ENCODE data around the gene ALG11. TPM values are rescaled to one million over a fixed set of nuclear protein-coding genes. Genes with fewer than 3 reads are reported as not detected.

The ALG11 gene
- total and polyA plus RNA-seq, 8 donors = 2.5 to 22.1 (median 14.7) TPM

- Histone ChIP-seq H3K4me1 (no peaks in the 10 kb centered on the region), H3K9me3 (no peaks in the 10 kb centered on the region), H3K27me3 (no peaks in the 10 kb centered on the region), H3K4me3 (no peak overlapping the region), H3K27ac (no peak overlapping the region), H3K36me3 (no peaks in the 10 kb centered on the region)
- ATAC-seq (no peak), DNase-seq (no peak), FAIRE-seq (no peak)
- intact Hi-C loops (cut with DNase I) = loop anchor here in 2 of 3 donors (10.0 kb wide), 1 partner anchor 119 kb away; the partner anchor contains the start of gene NEK5 (in 2 of the 2)
- WGBS, 2 donors = 89 to 92% methylated on average over 13 of the region's 13 CpGs
- TF ChIP-seq CTCF (IDR thresholded peaks at IDR 0.05) = no peak
These were observed 6.2 kb upstream of the ALG11 start for GRCh38 chr13:52005841-52006522.

- Histone ChIP-seq H3K36me3 (no peaks in the 10 kb centered on the region), H3K27me3 (no peaks in the 10 kb centered on the region), H3K4me1 (no peaks in the 10 kb centered on the region), H3K27ac (no peak overlapping the region), H3K4me3 (no peak overlapping the region), H3K9me3 (no peaks in the 10 kb centered on the region)
- ATAC-seq (no peak), FAIRE-seq (no peak), DNase-seq (no peak)
- WGBS, 2 donors = 81% methylated on average over 8 of the region's 8 CpGs
- intact Hi-C loops (cut with DNase I) = loop anchor here in 2 of 3 donors (10.0 kb wide), 1 partner anchor 118 kb away; the partner anchor contains the start of gene NEK5 (in 2 of the 2)
- no peak for TF ChIP-seq CTCF (IDR thresholded peaks at IDR 0.05)
These were observed 5.5 kb upstream of the ALG11 start for GRCh38 chr13:52006523-52007245.

DNA sequence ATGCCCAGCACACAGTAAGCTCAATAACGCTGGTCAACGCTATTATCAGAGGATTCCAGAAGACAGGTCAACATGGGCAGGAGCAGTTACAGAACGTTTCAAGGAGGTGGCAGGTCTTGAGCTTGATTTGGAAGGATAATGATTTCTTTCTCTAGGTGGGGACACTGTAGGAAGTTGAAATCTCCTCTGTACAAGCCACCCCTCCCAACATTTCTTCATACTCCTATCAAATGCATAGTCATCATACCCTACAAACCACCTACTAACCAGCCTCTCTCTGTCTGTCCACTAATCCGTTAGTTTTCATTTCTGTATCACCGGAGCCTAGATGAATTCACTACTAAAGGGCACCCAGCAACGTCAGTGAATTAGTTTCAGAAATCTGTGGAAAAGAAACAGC lies 2.3 kb upstream of the ALG11 start:
- no peak for ATAC-seq
- Histone ChIP-seq H3K9me3 (no peaks in the 10 kb centered on the region), H3K4me1 (peaks cover 7 to 8% (median 8%) of the 10 kb centered on the region in 3 donors), H3K36me3 (no peaks in the 10 kb centered on the region), H3K27ac (no peak overlapping the region), H3K27me3 (no peaks in the 10 kb centered on the region), H3K4me3 (no peak overlapping the region)
- FAIRE-seq = no peak
- no peak for DNase-seq
- WGBS, 2 donors = 52 to 58% methylated on average over 6 of the region's 6 CpGs
- intact Hi-C loops (cut with DNase I) = loop anchor here in 2 of 3 donors (10.0 kb wide), 1 partner anchor 115 kb away; the partner anchor contains the start of gene NEK5 (in 2 of the 2)
- no peak for TF ChIP-seq CTCF (IDR thresholded peaks at IDR 0.05)

DNA sequence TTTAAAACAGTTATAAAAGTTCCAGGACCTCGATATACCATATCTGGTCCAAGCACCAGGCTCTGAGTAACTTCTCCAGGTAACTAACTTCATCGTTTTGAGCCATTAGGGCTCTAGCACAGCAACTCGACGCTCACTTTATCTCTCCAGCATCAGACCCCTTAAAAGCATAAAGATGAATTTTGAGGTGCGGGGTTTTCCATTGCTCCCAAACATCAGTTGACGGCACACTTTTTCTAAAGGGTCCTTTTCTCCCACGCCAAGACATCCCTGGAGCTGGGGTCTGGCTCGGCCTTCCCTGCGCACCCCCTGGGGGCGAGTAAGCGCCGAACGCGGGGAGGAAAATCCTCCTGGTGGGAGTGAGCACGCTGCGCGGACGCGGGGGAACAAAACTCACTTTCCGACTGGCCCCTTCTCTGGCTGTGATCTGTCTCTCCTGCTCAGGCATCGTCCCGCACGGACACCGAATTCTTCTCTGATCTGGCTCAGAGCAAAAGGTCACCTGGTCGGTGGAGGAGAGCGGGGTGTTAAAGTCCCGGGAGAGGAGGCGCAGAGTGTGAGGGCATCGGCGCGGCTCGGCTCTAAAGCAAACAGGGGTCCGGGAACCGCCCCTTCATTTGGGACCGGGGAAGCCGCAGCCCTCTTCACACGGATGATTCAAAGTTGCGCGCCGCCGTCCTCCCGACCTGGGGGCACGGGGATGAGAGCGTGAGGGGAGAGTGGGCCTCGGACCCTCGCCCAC lies 1.1 kb upstream of the ALG11 start, which contains the start of gene ATP7B:
Gene ATP7B (minus strand): TSS at position 561 of the 742 bp plus-strand sequence. CDS start 113 bp downstream, at position 448.
- Histone ChIP-seq H3K36me3 (no peaks in the 10 kb centered on the region), H3K4me1 (peaks cover 7 to 8% (median 8%) of the 10 kb centered on the region in 3 donors), H3K4me3 (peak within 1 kb of the TSS; percentile 63 to 98 (median 82)), H3K27me3 (no peaks in the 10 kb centered on the region), H3K27ac (peak within 1 kb of the TSS; percentile 28 to 67 (median 62)), H3K9me3 (no peaks in the 10 kb centered on the region)
- FAIRE-seq = no peak
- DNase-seq = peak in 4 of 6 donors; percentile 18 to 46 (median 24)
- intact Hi-C loops (cut with DNase I) = no loop called here
- peak; percentile 15 to 37 (median 28) for ATAC-seq
- TF ChIP-seq CTCF (IDR thresholded peaks at IDR 0.05) = no peak
- WGBS, 2 donors = 5% methylated on average over 44 to 46 of the region's 46 CpGs

All from pancreas (tissue), 10 donors.